GM21619 (cell line): ENCODE results near the gene PPP1R1B.

Source experiments
- ATAC-seq: cut with Tn5 transposase; IDR thresholded peaks from one replicate; pipeline ENCODE4 v1.9.1; 2021; ENCODE audit not compliant: unreplicated experiment

Gene PPP1R1B

DNA sequence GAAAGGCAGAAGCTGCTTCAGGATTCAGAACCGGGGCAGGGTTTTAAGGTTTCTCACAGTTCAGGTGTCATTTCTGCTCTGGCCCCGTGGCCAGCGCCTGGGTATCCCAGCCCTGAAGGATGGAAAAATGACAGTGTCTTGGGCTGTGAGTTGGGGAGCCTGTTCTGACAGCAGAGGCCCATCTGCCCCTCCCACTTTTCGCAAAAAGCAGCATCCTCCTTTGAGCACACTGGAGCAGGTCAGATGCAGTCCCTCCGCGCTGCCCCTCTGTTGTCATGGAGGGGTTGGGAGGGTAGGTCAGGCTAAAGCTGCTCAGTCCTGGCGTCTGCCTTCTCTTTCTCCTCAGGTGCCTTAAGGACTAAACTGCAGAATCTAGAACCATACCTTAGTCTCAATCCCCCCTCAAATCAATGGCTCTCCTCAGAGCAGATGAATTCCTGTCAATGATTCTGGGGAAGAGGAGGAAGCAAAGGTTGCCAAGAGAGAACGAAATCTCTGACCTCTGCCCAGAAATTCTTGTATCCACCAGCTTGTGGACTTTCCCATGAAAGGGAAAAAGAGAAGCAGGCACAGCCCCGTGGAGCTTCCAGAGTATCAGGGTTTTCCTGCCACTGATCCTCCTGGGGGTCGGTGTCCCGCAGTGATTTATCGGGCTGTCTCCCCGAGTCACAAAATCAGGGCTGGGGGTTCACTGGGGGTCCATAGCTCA, 26.3 kb upstream of the PPP1R1B start:
- ATAC-seq = no peak

- no peak for ATAC-seq
Measured at GRCh38 chr17:39600997-39601597, 25.7 kb upstream of the PPP1R1B start.

GRCh38 chr17:39601758-39602532, 24.8 kb upstream of the PPP1R1B start:
- no peak for ATAC-seq

- no peak for ATAC-seq
Measured at GRCh38 chr17:39602533-39603303, 24.0 kb upstream of the PPP1R1B start.

DNA sequence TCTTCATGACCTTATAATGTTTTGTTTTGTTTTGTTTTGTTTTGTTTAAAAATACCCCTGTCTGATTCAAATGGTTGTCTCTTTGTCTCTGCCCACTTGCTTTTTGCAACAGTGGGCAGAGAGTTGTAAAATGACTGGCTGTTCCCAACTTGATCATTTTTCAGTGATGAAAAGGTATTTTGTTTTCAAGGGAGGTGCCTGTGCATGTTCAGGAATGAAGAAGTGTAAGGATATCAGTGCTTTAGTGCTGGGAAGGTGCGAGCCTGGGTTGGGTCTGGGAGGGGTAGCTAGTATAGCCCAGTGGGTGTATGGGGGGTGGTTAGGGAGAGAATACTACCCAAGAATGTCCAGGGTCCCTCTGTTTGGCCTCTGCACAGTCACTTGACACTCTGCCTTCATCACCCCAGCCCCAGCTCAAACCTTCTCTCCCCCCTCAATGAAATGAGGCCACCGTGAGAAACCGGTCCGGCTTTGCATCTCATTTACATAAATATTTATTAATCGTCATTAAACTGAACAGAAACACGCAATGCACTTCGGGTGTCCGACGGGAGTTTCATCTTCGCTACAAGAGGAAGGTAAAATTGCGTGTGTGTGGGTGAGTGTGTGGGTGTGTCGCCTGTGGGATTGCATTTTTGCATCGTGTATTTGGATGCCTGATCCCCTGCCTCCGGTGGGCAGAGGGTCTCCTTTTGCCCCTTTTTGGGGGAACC, 23.3 kb upstream of the PPP1R1B start:
- no peak for ATAC-seq

GRCh38 chr17:39604911-39605491, 21.8 kb upstream of the PPP1R1B start:
- no peak for ATAC-seq

GRCh38 chr17:39605492-39606433, 21.0 kb upstream of the PPP1R1B start:
- ATAC-seq = no peak

GRCh38 chr17:39606434-39607056, 20.2 kb upstream of the PPP1R1B start:
- no peak for ATAC-seq

DNA sequence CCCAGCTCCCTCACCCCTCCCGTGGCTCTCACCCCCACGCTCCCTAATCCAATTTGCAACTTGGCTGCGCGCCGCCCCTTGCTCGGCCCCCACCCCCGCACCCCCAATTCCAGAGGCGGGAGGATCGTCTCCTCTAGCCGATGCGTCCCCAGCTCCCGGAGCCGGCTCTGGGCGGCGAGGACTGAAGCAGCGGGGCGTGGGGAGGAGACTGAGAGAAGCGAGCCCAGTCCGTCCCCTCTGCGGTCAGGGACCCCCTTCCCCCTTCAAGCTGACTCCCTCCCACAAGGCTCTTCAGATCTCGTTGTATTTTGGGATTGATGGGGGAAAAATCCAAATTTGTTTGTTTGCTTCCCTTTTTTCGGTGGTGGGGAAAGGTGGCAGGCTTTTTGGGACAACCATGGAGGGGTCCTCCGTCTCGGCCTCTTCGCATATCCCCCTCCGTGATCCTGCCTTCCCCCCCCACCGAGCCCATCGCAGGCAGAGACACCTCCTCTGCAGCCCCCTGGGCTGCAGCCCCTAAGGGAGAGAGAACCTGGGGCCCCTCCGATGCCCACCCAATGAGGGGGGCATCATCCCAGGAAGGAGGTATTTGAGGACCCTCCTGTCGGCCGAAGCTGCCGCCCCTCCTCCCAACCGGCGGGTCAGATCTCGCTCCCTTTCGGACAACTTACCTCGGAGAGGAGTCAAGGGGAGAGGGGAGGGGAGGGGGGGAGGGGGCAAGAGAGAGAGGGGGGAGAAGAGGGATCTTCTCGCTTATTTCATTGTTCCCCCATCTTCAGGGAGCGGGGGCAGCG, 19.5 kb upstream of the PPP1R1B start:
- no peak for ATAC-seq

- ATAC-seq = no peak
Measured at GRCh38 chr17:39607851-39608130, 19.0 kb upstream of the PPP1R1B start, which contains the start of gene NEUROD2. NEUROD2 (minus strand) TSS chr17:39607920; CDS start chr17:39606599, 1,321 bp downstream.

DNA sequence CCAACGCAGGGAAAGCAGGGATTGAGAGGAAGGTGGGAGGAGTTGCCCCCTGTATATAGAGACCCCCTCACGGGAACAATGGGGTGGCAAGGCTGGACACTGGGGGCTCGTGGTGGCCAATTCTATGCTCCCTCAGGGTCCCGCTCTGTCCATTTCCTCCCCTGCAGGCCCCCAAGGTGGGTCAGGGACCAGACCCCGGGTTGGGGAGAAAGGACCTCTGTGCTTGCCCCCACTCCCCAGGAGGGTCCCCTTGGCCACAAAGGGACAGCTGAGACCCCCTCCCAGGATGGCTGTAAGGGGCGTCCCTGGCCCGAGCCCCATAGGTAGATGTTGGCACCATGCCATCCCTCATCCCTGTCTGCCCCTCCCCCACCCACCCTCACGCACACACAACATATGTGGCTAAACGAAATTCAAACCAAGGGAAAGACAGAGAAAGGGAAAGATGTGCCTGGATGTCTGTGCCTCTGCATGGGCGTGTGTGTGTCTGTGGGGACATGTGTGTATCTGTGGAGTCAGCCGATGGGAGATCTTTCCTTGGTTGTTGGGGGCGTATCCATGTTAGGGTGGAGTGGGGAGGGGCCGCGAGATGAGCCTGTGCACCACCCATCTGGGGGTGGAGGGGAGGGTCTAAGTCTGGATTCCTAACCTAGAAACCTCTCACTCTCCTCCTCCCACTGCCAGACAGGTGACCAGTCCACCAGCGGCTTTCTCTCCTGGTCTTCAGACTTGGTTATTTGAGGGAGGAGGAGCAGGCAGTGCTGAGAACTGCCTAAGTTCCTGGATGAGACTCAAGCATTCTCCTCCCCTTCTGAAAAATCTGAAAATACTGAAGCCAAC, 18.4 kb upstream of the PPP1R1B start:
- ATAC-seq = no peak

DNA sequence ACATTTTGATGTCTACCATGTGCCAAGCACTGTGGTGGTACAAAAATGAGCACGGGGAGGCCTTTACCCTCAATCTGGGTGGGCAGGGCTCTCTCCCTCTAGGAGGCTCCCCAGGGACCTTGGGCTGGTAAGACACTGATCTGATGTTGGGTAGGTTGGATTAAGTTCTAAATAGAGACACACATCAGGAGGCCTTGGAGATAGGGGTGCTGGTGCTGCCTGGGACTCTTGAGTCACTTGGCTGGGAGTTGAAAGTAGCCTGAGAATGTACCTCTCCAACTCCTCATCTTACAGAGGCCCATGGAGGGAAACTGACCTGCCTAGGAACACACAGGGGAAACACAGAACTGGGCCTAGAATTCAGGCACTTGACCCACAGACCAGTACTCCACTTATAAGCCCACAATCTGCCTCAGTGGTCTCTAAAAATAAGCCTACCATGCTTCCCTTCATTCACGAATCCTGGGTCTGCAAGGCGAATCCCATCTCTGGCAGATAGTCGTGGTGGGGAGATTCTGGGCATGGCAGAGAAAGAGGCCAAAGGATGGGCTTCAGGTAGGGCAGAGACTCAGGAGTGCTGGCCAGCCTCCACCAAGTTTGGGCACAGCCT, 17.2 kb upstream of the PPP1R1B start:
- no peak for ATAC-seq

DNA sequence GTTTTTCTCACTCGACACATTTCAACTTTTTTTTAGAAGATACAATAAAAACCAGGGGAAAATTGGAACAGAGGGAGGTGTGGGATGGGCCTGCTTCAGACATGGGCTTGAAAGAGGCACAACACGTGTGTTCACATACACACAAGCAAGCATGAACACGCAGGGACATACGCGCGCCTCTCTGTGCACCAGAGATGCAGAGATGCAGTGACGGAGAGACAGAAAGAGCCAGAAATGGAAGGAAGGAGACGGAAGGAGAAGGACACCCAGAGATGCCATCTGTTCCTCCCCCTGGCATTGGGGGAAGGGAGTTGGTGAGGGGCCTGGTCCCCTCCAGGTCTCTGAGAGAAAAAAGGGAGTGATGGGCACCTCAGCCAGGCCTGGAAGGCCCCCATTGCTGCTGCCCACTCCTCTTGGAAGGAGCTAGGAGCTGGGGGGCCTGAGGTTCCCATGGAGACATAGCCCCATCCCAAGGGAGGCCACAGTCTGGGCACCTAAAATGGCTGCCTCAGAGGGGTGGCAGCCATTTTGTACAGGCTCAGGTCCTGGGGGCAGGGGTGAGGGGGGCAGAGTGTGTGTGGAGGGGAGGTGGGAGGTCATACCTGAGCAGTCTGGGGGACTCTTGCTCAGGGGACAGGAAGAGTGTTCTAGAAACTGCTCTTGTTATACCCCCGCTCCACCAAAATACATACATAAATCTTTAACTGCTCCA, 15.2 kb upstream of the PPP1R1B start:
- ATAC-seq = no peak

DNA sequence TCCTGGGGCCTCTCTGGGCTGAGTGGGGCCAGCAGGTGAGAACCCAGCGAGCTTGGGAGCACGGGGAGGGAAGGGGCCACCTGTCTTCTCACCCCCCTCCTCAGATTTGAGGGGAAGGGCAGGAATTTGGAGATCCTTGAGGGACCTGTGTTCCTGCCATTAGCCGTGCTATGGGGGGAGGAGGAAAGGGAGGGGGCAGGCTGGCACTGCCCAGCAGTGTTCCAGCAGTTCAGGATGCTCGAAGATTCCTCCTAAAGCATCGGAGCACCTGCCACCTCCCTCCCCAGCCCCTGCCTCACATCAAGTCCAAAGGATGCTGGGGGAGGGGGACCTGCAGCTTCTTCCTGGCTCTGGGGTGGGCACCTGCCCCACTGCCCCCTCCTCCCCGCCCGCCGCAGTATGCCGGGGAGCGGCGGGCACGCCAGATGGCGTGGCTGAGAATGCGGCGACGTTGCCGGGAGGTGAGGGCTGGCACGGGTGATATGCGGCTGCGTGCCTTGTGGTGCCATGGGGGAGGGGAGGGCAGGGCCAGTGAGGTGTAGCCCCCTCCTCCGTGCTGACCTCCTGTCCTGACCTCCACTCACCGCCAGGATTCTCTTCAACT, 14.4 kb upstream of the PPP1R1B start:
- no peak for ATAC-seq

DNA sequence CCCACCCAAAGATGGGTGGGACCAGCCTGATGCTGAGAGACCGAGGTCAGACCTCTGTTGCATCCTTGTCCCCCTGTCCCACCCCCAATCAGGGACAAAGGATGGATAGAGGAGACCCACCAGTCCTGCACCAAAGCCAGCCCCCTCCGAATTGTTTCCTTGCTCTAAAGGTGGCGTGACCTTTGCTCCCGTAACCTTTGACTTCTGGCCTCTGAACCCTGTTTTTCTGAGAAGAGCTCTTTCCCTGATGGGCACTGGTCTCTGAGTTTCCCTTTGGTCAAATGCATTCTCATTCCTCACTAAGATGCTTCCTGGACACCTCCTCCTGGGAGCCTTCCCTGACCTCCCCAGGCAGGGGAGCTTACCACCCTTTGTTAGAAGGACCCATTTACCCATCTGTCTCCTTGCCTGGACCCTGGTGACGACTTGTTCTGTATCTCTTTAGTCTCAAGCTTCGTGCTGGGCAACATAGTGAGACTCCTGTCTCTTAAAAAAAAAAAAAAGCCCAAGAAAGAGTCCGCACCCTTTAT, 13.8 kb upstream of the PPP1R1B start:
- no peak for ATAC-seq
